ENCODE data around the gene CHD5.

CHD5 gene

GRCh38 chr1:6097117-6097595 is 83.0 kb downstream of the CHD5 start:
- no peak for DNase-seq

- no peak for DNase-seq
These were observed 83.6 kb downstream of the CHD5 start for GRCh38 chr1:6096243-6097116.

- no peak for DNase-seq
These were observed 84.4 kb downstream of the CHD5 start for GRCh38 chr1:6095511-6096242.

GRCh38 chr1:6094801-6095505 is 85.2 kb downstream of the CHD5 start:
- no peak for DNase-seq

GRCh38 chr1:6094246-6094645 is 85.9 kb downstream of the CHD5 start:
- no peak for DNase-seq

GRCh38 chr1:6093611-6094010 is 86.5 kb downstream of the CHD5 start:
- no peak for DNase-seq

- DNase-seq, result peak; percentile 33 to 80
These were observed 87.0 kb downstream of the CHD5 start for GRCh38 chr1:6093071-6093470.

GRCh38 chr1:6092211-6092610 is 87.9 kb downstream of the CHD5 start:
- no peak for DNase-seq

- no peak for DNase-seq
These were observed 88.4 kb downstream of the CHD5 start for GRCh38 chr1:6091823-6092109.

- no peak for DNase-seq
These were observed 88.9 kb downstream of the CHD5 start for GRCh38 chr1:6090996-6091822.

- no peak for DNase-seq
These were observed 89.8 kb downstream of the CHD5 start for GRCh38 chr1:6090288-6090687.

GRCh38 chr1:6088956-6089355 is 91.2 kb downstream of the CHD5 start:
- no peak for DNase-seq

- DNase-seq, result no peak
These were observed 92.2 kb downstream of the CHD5 start for GRCh38 chr1:6087958-6088357.

GRCh38 chr1:6087377-6087772 is 92.7 kb downstream of the CHD5 start:
- no peak for DNase-seq

- peak; percentile 14 to 50 for DNase-seq
These were observed 93.3 kb downstream of the CHD5 start for GRCh38 chr1:6086762-6087376.

- DNase-seq, result no peak
These were observed 93.8 kb downstream of the CHD5 start for GRCh38 chr1:6086358-6086757.

- DNase-seq, result no peak
These were observed 94.5 kb downstream of the CHD5 start for GRCh38 chr1:6085666-6086065.

GRCh38 chr1:6084781-6085495 is 95.2 kb downstream of the CHD5 start:
- DNase-seq, result no peak

GRCh38 chr1:6083801-6084446 is 96.2 kb downstream of the CHD5 start:
- DNase-seq, result no peak

- DNase-seq, result no peak
These were observed 96.7 kb downstream of the CHD5 start for GRCh38 chr1:6083385-6083784.

Data from inflammatory macrophage (primary cell).